Measurements from ENCODE around the gene IFI6. TPM values are rescaled to one million over a fixed set of nuclear protein-coding genes. Genes with fewer than 3 reads are reported as not detected.

The IFI6 gene
- total and polyA plus RNA-seq, 2 of the 4 experiments (the other 2 are of a cell fraction) = 7.3 to 16.8 TPM

DNA sequence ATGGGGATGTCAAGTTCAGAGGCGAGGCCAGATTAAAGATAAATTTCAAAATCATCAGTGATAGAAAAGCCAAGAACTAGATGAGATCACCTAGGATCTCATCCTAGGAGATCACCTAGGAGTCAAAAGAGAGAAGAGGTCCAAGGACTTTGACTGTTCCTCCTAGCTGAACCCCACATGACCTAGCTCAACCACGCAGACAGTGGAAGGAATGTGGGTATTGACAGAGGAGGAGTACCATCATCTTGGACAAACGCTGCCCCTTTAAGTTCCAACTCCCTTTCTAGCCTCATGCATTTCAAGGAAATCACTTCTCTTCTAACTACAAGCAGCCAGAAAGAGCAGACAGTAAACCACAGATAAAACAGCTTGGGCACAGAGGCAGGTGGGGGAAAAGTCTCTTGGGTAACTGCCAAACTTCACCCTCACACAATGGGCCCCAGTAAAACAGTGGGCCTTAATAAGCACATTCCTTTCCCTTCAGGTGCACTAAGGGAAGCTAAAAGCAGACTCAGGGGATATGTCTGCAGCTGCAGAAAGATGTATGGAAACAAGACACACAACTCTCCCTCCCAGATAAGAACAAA lies 41.2 kb upstream of the IFI6 start:
- Histone ChIP-seq H2AK9ac (replicated peaks; ENCODE audit: low read depth, low read length, poor library complexity) (no peak overlapping the region), H3K56ac (ENCODE audit: extremely low read depth, insufficient read depth, low read length) (no peak overlapping the region), H3K36me3 (ENCODE audit: control insufficient read depth, insufficient read depth, low read length) (no peaks in the 10 kb centered on the region), H2AK5ac (ENCODE audit: low read depth, low read length) (no peak overlapping the region), H2BK20ac (ENCODE audit: low read depth, low read length) (no peak overlapping the region), H4K8ac (ENCODE audit: low read depth in 2 of 2, low read length in 2 of 2) (no peak overlapping the region), H2BK15ac (ENCODE audit: low read depth, low read length) (no peak overlapping the region), H3K27me3 (ENCODE audit: control insufficient read depth, insufficient read depth, low read length) (peaks cover 12% of the 10 kb centered on the region), H3K4me1 (ENCODE audit: control insufficient read depth, insufficient read depth, low read length) (no peaks in the 10 kb centered on the region), H3K9ac (ENCODE audit: low read depth, low read length) (no peak overlapping the region), H4K5ac (ENCODE audit: low read depth, low read length) (no peak overlapping the region), H4K91ac (ENCODE audit: insufficient read depth, low read depth, low read length) (no peak overlapping the region), H2BK120ac (ENCODE audit: low read depth, low read length) (no peak overlapping the region), H4K20me1 (ENCODE audit: insufficient read depth, low read length) (no peaks in the 10 kb centered on the region), H3K4me3 (ENCODE audit: insufficient read depth, low read depth, low read length) (no peak overlapping the region), H3K23ac (ENCODE audit: low read depth, low read length) (no peak overlapping the region), H3K9me3 (ENCODE audit: control insufficient read depth, insufficient read depth, low read length) (peaks cover 9% of the 10 kb centered on the region), H2BK5ac (ENCODE audit: low read depth, low read length, poor library complexity, severe bottlenecking) (no peak overlapping the region), H3K27ac (ENCODE audit: insufficient read depth, low read length) (no peak overlapping the region), H2AFZ (replicated peaks; ENCODE audit: low read length, poor library complexity) (no peak overlapping the region), H3K4me2 (ENCODE audit: low read depth, low read length) (no peak overlapping the region), H3K9me1 (ENCODE audit: insufficient read depth, low read length) (no peaks in the 10 kb centered on the region), H3K14ac (replicated peaks; ENCODE audit: low read depth, low read length) (no peak overlapping the region), H3K4ac (ENCODE audit: low read depth, low read length) (no peak overlapping the region), H3K79me1 (ENCODE audit: low read depth in 1 of 2, low read length in 2 of 2) (no peaks in the 10 kb centered on the region), H3K18ac (ENCODE audit: low read depth, low read length) (no peak overlapping the region)
- WGBS, 2 experiments (ENCODE audit: extremely low coverage in 2 of 2, insufficient read length in 1 of 2) = no CpG with 5 or more reads among the region's 3 CpGs
- dilution Hi-C loops (cut with HindIII; ENCODE audit: low sequenced_read_pairs, unreplicated experiment) (no loop called here), in situ Hi-C loops (cut with MboI; ENCODE audit: low sequenced_read_pairs) (loop anchor here (5.0 kb wide), 1 partner anchor 36 kb away; no protein-coding TSS in a partner anchor), intact Hi-C loops (cut with micrococcal nuclease) (no loop called here)
- ATAC-seq (ENCODE audit: low read depth) = no peak
- TF ChIP-seq ELK1 (IDR thresholded peaks at IDR 0.05; ENCODE audit: borderline replicate concordance, low read depth, low read length) (no peak), RFX5 (IDR thresholded peaks at IDR 0.05; ENCODE audit: low read depth, low read length) (no peak), RAD21 (IDR thresholded peaks at IDR 0.05; ENCODE audit: low read length) (no peak), POLR2A (IDR thresholded peaks at IDR 0.05; ENCODE audit: low read depth, low read length) (no peak), NFE2L2 (IDR thresholded peaks at IDR 0.05; ENCODE audit: low read depth, low read length) (no peak), RCOR1 (IDR thresholded peaks at IDR 0.05; ENCODE audit: insufficient replicate concordance, low read length) (no peak), CTCF (conservative IDR thresholded peaks at IDR 0.05; ENCODE audit: low read depth, low read length) (no peak)
- POLR2A ChIA-PET (ENCODE audit: unreplicated experiment) = no interaction called here
- no peak for DNase-seq
- CTCF ChIA-PET = interaction anchor here (0.5 to 1.8 kb wide), 3 partner anchors 12 to 32 kb away, joined by 3 read pairs; no protein-coding TSS in a partner anchor
- BruUV-seq (replicated peaks) = no TSS peak
